Mucosa of descending colon (tissue), 3 donors: ENCODE data around the gene NPEPL1. TPM values are rescaled to one million over a fixed set of nuclear protein-coding genes. Genes with fewer than 3 reads are reported as not detected.

Experiments used
- ATAC-seq: fragments of 200-7000 bp; cut with Tn5 transposase; one replicate; pipeline ENCODE4 v1.9.1; 2020; ENCODE audit warnings: mild to moderate bottlenecking, moderate library complexity
- DNase-seq, 3 donors: peaks; one replicate each; pipeline ENCODE4 v3.0.0-alpha.2; 2020
- H3K36me3 ChIP-seq: fragments of 200-600 bp; one replicate; pipeline ENCODE4 v1.8.0; 2021; ENCODE audit warnings: low read depth, mild to moderate bottlenecking
- H3K4me1 ChIP-seq: fragments of 200-600 bp; one replicate; pipeline ENCODE4 v1.8.0; 2021; ENCODE audit warnings: low read depth, mild to moderate bottlenecking
- H3K4me3 ChIP-seq: fragments of 200-600 bp; one replicate; pipeline ENCODE4 v1.8.0; 2021; ENCODE audit warnings: mild to moderate bottlenecking
- H3K9me3 ChIP-seq: fragments of 200-600 bp; one replicate; pipeline ENCODE4 v1.8.0; 2021; ENCODE audit warnings: mild to moderate bottlenecking
- CTCF ChIP-seq: fragments of 200-600 bp; IDR thresholded peaks from one replicate; pipeline ENCODE4 v1.8.0; 2022; ENCODE audit warnings: antibody characterized with exemption, mild to moderate bottlenecking
- intact Hi-C, 2 donors: fragments of 100-400 bp; cut with DNase I in 1 of 2; cut with micrococcal nuclease in 1 of 2; formaldehyde crosslinking; loops; one replicate each; pipeline versions ENCODE4 v1.11.0 to v1.11.1; 2022; cut with DNase I, micrococcal nuclease
- total RNA-seq, 3 donors: library from RNA; stranded (reverse); fragmentation: NEBNext Ultra II Directional in 2 of 3; extraction: Animal tissue kit (Norgen Biotek cat#: 25700) in 2 of 3; gene quantifications; one replicate each; pipeline versions ENCODE4 v1.2.1 to v1.2.4, GENCODE V29; 2021 to 2023
- donor health status: DM: no; HTN: no; CAD: no; lungs with moderate emphysema.
- donor health status: DM: no; HTN: no; CAD: no.
- donor health status: DM: no; HTN: yes; CAD: no.

The NPEPL1 gene
- total RNA-seq, 3 donors from 2014 or later, result 26.8 to 41.6 (median 30.8) TPM

GRCh38 chr20:58673119-58673518, 19.5 kb upstream of the NPEPL1 start:
- intact Hi-C loops, result no loop called here

GRCh38 chr20:58675146-58675584, 17.4 kb upstream of the NPEPL1 start:
- Histone ChIP-seq H3K36me3 (peaks cover 8% of the 10 kb centered on the region), H3K9me3 (no peaks in the 10 kb centered on the region), H3K4me1 (no peaks in the 10 kb centered on the region), H3K4me3 (no peak overlapping the region)
- ATAC-seq (no peak), DNase-seq (no peak)
- intact Hi-C loops, result no loop called here
- TF ChIP-seq CTCF, result no peak

More at GRCh38 chr20:58673119-58673518, 19.5 kb upstream of the NPEPL1 start:
- TF ChIP-seq CTCF, result no peak
- ATAC-seq (no peak), DNase-seq (no peak)
- H3K9me3 ChIP-seq, result no peaks in the 10 kb centered on the region
- H3K36me3 ChIP-seq, result peaks cover 8% of the 10 kb centered on the region
- no peak overlapping the region for H3K4me3 ChIP-seq
- H3K4me1 ChIP-seq, result no peaks in the 10 kb centered on the region

GRCh38 chr20:58675641-58676040, 17.0 kb upstream of the NPEPL1 start:
- Histone ChIP-seq H3K9me3 (no peaks in the 10 kb centered on the region), H3K36me3 (peaks cover 8% of the 10 kb centered on the region), H3K4me3 (no peak overlapping the region), H3K4me1 (no peaks in the 10 kb centered on the region)
- no peak for DNase-seq
- ATAC-seq, result no peak
- TF ChIP-seq CTCF, result no peak
- intact Hi-C loops, result no loop called here

- no peak for TF ChIP-seq CTCF
- DNase-seq (no peak), ATAC-seq (no peak)
- peaks cover 8% of the 10 kb centered on the region for H3K36me3 ChIP-seq
- H3K4me1 ChIP-seq, result no peaks in the 10 kb centered on the region
- intact Hi-C loops, result no loop called here
- no peaks in the 10 kb centered on the region for H3K9me3 ChIP-seq
- no peak overlapping the region for H3K4me3 ChIP-seq
Measured at GRCh38 chr20:58676161-58676560, 16.4 kb upstream of the NPEPL1 start.

- H3K9me3 ChIP-seq, result no peaks in the 10 kb centered on the region
- ATAC-seq (no peak), DNase-seq (no peak)
- intact Hi-C loops, result no loop called here
- TF ChIP-seq CTCF, result no peak
- no peaks in the 10 kb centered on the region for H3K4me1 ChIP-seq
- H3K36me3 ChIP-seq, result peaks cover 8% of the 10 kb centered on the region
- no peak overlapping the region for H3K4me3 ChIP-seq
Measured at GRCh38 chr20:58677079-58677604, 15.5 kb upstream of the NPEPL1 start.

GRCh38 chr20:58677808-58678207, 14.8 kb upstream of the NPEPL1 start:
- Histone ChIP-seq H3K9me3 (no peaks in the 10 kb centered on the region), H3K4me3 (no peak overlapping the region), H3K4me1 (no peaks in the 10 kb centered on the region), H3K36me3 (peaks cover 8% of the 10 kb centered on the region)
- no peak for TF ChIP-seq CTCF
- no peak for DNase-seq
- intact Hi-C loops, result no loop called here
- no peak for ATAC-seq
